ENCODE results near the gene PAAF1.
"Not testable (repeated sequence)": the region's sequence is repeated elsewhere in the genome, so short reads cannot be mapped to it uniquely, and the experiment has no call there.

Gene PAAF1

GRCh38 chr11:73875380-73875779 is 1.4 kb upstream of the PAAF1 start:
- no peak for TF ChIP-seq CTCF (IDR thresholded peaks at IDR 0.05; ENCODE audit: low read depth, low read length, missing control alignments)
- DNase-seq (ENCODE audit: low read depth): no peak
- peak overlapping the region; percentile 75 for H3K4me3 ChIP-seq (ENCODE audit: low read depth, low read length)
- in situ Hi-C loops (cut with HindIII; ENCODE audit: low sequenced_read_pairs): no loop called here

- no peak for DNase-seq (ENCODE audit: low read depth)
- in situ Hi-C loops (cut with HindIII; ENCODE audit: low sequenced_read_pairs): no loop called here
- TF ChIP-seq CTCF (IDR thresholded peaks at IDR 0.05; ENCODE audit: low read depth, low read length, missing control alignments): no peak
- peak overlapping the region; percentile 75 for H3K4me3 ChIP-seq (ENCODE audit: low read depth, low read length)
These were observed 959 bp upstream of the PAAF1 start for GRCh38 chr11:73875840-73876239.

GRCh38 chr11:73878771-73879170 is 2.0 kb downstream of the PAAF1 start:
- no peak overlapping the region for H3K4me3 ChIP-seq (ENCODE audit: low read depth, low read length)
- no peak for TF ChIP-seq CTCF (IDR thresholded peaks at IDR 0.05; ENCODE audit: low read depth, low read length, missing control alignments)
- DNase-seq (ENCODE audit: low read depth): no peak
- in situ Hi-C loops (cut with HindIII; ENCODE audit: low sequenced_read_pairs): no loop called here

- DNase-seq (ENCODE audit: low read depth): not testable (repeated sequence)
These were observed 3.6 kb downstream of the PAAF1 start for GRCh38 chr11:73880449-73880848.

GRCh38 chr11:73883856-73884255 is 7.1 kb downstream of the PAAF1 start:
- in situ Hi-C loops (cut with HindIII; ENCODE audit: low sequenced_read_pairs): no loop called here
- no peak overlapping the region for H3K4me3 ChIP-seq (ENCODE audit: low read depth, low read length)
- no peak for DNase-seq (ENCODE audit: low read depth)
- no peak for TF ChIP-seq CTCF (IDR thresholded peaks at IDR 0.05; ENCODE audit: low read depth, low read length, missing control alignments)

More at GRCh38 chr11:73880449-73880848, 3.6 kb downstream of the PAAF1 start:
- H3K4me3 ChIP-seq (ENCODE audit: low read depth, low read length); in situ Hi-C loops (cut with HindIII; ENCODE audit: low sequenced_read_pairs): not testable (repeated sequence)

- H3K4me3 ChIP-seq (ENCODE audit: low read depth, low read length): no peak overlapping the region
- TF ChIP-seq CTCF (IDR thresholded peaks at IDR 0.05; ENCODE audit: low read depth, low read length, missing control alignments): no peak
- no peak for DNase-seq (ENCODE audit: low read depth)
- in situ Hi-C loops (cut with HindIII; ENCODE audit: low sequenced_read_pairs): no loop called here
These were observed 11.4 kb downstream of the PAAF1 start for GRCh38 chr11:73888244-73888643.

GRCh38 chr11:73889019-73889418 is 12.2 kb downstream of the PAAF1 start:
- DNase-seq (ENCODE audit: low read depth): no peak

More at GRCh38 chr11:73889019-73889418, 12.2 kb downstream of the PAAF1 start:
- in situ Hi-C loops (cut with HindIII; ENCODE audit: low sequenced_read_pairs): no loop called here
- H3K4me3 ChIP-seq (ENCODE audit: low read depth, low read length): no peak overlapping the region
- no peak for TF ChIP-seq CTCF (IDR thresholded peaks at IDR 0.05; ENCODE audit: low read depth, low read length, missing control alignments)

Measured in astrocyte of the cerebellum (primary cell).